GDM1 (cell line): Measurements from ENCODE around the gene TUBGCP3.

Experiments used
- DNase-seq: peaks from one replicate; lab custom pipeline; 2025; lab: John Stamatoyannopoulos, UW

The TUBGCP3 gene

GRCh38 chr13:112617754-112618375, 29.9 kb upstream of the TUBGCP3 start:
- no peak for DNase-seq

GRCh38 chr13:112616586-112617362, 28.8 kb upstream of the TUBGCP3 start:
- DNase-seq = peak; percentile 15

GRCh38 chr13:112615391-112615790, 27.4 kb upstream of the TUBGCP3 start:
- no peak for DNase-seq

- no peak for DNase-seq
These were observed 26.9 kb upstream of the TUBGCP3 start for GRCh38 chr13:112614835-112615234.

DNA sequence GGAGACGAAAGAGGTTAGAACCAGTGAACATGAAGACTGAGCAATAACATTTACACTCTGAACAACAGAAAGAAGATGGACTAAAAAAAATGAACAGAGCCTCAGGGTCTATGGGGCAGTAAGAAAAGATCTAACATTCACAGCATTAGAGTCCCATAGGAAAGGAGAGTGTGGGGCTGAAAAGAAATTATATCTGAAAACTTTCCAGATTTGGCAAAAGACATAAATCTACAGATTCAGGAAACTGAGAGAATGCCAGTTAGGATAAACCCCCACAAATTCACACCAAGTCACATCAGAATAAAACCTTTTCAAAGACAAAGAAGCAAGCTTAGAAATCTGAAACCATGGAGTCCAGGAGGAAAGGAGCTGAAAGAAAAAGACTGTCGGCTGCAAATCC, 20.3 kb upstream of the TUBGCP3 start:
- DNase-seq = no peak

DNA sequence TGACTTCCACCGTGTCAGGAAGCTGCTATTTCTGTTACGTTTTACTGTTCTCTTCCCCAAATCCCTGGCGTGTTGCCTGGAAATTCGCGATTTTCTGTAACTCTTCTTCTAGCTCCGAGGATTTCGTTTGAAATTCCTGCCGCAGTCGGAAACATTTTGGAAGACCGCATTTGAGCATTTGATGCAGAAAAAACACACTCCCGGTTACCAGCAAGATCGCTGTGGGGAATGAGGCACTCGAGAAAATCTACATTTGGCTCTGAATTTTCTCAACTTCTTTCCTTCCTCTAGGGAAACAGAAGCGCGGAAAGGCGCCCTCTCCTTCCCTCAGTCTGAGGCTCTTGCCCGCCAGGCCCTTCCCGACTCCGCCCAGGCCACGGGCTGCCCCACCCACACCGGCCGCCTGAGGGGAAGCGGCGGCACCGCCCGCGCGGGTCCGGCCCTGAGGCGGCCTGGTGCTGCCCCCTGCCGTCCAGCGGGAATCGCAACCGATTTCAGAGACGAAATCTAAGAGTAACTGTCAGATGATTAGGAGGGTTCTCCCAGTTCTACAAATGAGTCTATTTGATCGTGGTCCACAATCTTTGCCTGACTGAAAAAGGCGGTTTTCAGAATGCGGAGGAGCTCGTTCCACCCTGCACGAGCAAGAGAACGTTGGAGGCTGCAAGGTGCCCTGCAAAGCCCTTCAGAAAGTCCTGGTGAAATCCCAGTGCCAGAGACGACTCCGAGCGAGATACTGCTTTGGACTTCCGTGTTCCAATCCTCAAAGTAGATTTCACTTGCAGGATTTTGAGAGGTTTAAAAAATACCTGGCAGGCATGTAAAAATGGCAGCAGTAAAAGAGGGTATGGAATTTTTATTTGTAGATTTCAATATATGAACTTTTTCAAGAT, 18.4 kb upstream of the TUBGCP3 start:
- peak; percentile 89 for DNase-seq

GRCh38 chr13:112605531-112605990, 17.6 kb upstream of the TUBGCP3 start:
- no peak for DNase-seq

- DNase-seq = no peak
These were observed 15.8 kb upstream of the TUBGCP3 start for GRCh38 chr13:112603641-112604225.

- no peak for DNase-seq
These were observed 14.2 kb upstream of the TUBGCP3 start for GRCh38 chr13:112602189-112602588.

- no peak for DNase-seq
These were observed 13.4 kb upstream of the TUBGCP3 start for GRCh38 chr13:112601371-112601770.

GRCh38 chr13:112596235-112596634, 8.3 kb upstream of the TUBGCP3 start:
- no peak for DNase-seq

- no peak for DNase-seq
These were observed 4.7 kb upstream of the TUBGCP3 start for GRCh38 chr13:112592647-112593046.

DNA sequence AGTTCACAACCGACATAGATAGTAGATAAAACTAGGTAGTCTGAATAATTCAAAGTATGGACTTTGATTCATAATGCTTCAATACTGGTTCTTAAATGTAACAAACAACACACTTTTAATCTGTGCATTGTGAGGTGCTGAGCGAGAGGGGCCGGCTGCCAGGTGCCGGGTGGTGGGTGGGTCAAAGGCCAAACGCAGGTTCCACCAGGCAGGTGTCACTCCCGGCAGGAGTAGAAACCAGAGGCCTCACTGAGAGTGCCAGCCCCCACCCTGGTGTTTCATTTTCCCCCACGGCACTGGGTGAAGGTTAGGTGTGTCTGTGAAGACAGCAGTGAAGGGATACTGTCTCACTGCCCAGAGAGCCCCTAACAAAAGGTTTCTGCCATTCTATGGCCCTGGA, 4.2 kb upstream of the TUBGCP3 start:
- no peak for DNase-seq

DNA sequence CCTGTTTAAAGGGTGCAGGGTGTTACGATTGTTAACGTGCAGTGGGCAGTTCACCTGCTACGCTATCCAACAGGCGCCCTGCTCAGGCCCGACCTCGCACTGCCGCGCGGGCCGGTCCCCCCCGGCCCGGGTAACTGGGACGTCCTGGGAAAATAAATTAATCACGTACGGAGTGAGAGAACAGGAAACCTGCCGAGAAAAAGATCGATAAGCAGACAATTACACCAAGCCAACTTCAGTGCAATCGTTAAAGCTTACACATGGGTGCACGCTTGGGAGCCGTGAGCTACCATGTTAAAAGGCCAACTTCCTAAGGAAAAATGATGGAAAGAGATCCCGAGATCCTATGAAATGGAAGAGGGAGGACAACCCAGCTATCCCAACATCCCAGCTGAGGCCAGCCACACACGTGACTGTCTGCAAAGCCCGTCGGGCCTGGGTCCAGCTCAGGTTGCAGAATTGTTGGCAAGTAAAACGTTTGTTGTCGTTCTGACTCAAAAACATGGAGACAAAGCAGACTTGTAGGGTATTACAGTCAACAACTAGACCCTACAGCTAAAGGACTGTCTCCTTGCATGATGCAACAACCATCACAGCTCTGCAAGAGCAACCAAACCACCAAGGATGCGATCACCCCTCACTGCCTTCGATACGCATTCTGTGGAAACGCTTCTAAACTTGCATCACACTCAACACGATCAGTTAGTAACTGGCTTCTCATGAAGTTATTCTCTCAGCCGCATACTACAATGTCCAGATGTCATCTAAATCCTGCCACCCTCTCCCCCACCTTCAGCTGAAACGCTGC, 741 bp upstream of the TUBGCP3 start:
- DNase-seq = no peak

- DNase-seq = peak; percentile 87
These were observed 665 bp downstream of the TUBGCP3 start for GRCh38 chr13:112587212-112587763.

GRCh38 chr13:112586334-112586960, 1.5 kb downstream of the TUBGCP3 start:
- no peak for DNase-seq

DNA sequence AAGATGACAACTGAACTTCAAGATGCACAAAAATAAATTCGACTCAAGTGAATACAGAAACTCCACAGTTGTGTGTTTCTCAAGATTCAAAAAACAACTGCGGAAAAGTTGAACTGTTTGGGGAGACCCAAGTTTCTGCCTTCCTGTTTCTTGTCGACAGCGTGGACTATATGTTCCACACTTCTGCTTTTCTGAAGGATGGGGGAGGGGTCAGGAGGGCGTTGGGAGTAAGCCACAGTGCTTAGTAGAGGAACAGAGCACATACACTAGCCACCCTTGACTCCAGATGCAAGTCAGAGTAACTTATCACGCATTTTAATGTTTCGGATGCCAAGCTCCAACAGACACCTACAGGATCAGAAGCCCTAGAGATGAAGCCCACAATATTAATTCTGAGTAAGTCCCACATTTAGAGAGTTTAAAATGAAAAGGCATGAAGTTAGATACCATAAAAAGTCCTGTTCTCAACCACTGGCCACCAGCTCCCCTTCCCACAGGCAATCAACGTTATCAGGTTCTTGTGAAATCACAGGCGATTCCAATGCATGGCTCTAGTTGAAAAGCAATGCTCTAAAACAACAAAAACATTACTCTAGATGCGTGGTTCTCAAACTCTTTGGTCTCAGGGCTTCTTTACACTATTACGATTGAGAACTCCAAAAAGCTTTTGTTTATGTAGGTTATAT, 4.2 kb downstream of the TUBGCP3 start:
- DNase-seq = peak; percentile 94

GRCh38 chr13:112582263-112582662, 5.7 kb downstream of the TUBGCP3 start:
- DNase-seq = peak; percentile 29

DNA sequence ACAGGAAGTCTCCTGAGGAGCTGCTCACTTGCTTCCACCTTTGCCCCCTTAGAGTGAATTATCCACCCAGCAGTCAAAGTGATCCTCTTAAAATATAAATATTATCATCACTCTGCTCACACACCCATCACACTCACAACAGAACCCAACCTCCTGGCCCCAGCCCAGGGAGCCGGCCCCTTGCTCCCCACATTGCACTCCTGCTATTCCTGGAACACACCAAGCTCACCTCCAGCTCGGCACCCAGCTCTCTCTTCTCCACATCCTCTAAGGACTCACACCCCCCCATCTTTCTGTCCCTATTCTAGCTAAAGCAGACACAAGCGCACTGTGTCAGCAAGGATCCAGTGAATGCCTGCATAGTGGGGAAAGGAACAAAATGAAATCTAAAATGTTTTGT, 7.0 kb downstream of the TUBGCP3 start:
- DNase-seq = no peak

DNA sequence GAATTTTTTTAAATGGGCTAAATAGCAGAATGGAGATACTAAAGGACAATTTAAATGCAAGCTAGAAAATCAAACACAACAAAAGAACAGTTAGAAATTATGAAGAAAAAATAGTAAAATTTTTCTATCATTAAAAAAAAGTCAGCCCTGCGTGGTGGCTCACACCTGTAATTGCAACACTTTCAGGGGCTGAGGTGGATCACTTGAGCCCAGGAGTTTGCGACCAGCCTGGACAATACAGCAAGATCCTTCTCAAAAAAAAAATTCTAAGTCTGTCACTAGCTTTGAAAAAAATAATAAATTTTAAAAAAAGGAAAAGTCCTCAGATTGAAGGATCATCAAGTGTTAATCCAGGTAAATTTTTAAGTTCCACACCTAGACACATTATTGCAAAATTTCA, 7.7 kb downstream of the TUBGCP3 start:
- DNase-seq = no peak
